NOMO-1 (cell line): ENCODE measurements around the gene DAZAP2.
A peak's percentile ranks its signal among the peaks of the same experiment; 100 is the strongest.
"Not testable (repeated sequence)": the region's sequence is repeated elsewhere in the genome, so short reads cannot be mapped to it uniquely, and the experiment has no call there.

Experiments
- DNase-seq, 2 experiments: peaks; one replicate each; lab custom pipeline; 2025; ENCODE audit not compliant: unreplicated experiment in 2 of 2; lab: John Stamatoyannopoulos, UW

The DAZAP2 gene

DNA sequence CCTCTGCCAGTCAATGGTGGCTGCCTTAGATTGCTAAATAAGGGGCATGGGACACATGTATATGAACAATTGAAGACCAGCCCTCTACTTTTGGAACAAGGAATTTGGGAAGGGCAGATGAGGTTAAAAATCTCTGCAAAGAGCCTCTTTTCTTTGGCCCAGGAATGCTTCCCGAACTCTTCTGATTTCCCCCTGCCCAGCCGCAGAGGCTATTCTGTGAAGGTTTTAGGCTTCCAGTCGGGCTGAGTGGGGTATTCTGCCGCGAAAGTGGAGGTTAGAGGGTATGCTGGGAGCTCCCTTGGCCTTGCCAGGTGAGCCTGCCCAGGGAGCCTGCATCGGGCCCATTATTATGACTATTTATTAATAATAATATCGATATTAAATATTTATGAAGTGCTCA, 22.0 kb upstream of the DAZAP2 start:
- no peak for DNase-seq

GRCh38 chr12:51217133-51217967, 21.3 kb upstream of the DAZAP2 start:
- no peak for DNase-seq

- DNase-seq, result peak; percentile 63 to 83
These were observed 20.5 kb upstream of the DAZAP2 start, which contains the start of gene POU6F1 for GRCh38 chr12:51217968-51218606. POU6F1 (minus strand) TSS chr12:51218062; CDS start chr12:51206836, 11,226 bp downstream.

DNA sequence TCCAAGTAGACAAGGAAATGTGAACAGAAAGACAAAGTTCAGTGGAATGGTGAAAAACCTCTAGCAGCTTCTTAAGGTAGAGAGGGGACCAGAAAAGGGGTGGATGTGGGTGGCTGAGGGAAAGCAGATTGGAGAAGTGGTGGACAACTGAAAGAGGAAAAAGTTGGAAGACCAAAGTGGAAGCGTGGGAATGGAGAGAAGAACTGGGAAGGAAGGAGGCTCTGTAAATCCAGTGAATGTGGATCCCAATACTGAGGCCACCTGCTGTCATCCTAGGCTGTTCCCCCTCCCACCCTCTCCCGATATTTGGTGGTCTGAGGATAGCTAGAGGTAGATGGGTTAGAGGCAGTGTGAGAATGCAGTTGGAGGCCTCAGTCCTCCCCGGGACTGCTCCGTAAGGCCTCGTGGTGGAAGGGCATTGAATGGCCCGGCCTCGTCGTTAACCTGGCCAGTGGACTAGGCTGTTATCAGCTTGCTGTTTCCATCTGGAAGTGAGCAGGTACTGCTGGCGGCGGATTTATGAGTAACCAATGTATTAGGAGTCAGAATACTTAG, 19.9 kb upstream of the DAZAP2 start:
- DNase-seq, result no peak

DNA sequence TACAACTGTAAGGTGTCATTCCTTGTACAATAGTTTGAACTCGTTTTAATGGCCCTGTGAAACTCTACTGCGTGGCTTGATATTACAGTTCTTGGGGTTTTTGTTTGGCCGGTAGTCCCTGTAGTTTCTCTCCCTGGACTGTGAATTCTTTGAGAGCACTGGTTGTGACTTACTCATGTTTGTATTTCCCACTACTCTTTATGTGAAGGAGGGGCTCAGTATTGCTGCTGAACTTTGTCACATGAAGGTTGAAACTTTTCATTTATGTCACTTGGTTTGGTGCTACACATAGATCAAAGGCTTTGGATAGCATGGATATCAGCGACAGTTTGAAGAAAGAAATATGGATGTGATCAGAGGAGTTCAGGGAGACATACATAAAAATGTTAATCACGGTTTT, 19.3 kb upstream of the DAZAP2 start:
- no peak for DNase-seq

DNA sequence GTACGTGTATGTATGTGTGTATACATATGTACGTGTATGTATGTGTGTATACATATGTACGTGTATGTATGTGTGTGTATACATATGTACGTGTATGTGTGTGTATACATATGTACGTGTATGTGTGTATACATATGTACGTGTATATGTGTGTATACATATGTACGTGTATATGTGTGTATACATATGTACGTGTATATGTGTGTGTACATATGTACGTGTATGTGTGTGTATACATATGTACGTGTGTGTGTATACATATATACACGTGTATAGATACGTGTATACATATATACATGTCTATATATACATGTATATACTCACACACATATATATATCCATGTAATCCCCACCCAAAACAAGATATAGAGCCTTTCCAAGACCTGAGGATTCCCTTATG, 18.8 kb upstream of the DAZAP2 start:
- DNase-seq, result not testable (repeated sequence)

DNA sequence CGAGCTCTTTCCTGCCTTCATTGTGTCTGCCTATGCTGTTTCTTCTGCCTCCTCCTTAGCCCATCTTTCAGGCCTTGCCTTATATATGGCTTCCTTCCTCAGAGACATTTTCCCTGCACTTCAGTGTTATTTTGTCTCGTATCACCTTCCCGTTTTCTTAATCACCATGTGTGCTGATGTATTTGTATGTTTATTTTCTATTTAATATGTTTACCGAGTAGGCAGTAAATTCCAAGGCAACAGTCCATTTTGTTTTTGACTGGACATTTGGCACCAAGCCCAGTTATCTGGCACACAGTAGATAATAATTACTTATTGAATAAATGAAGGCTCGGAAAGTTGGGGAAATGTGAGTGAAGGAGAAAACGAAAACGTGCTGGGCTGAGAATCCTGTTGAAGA, 16.2 kb upstream of the DAZAP2 start:
- no peak for DNase-seq

- DNase-seq, result no peak
These were observed 14.0 kb upstream of the DAZAP2 start for GRCh38 chr12:51224625-51225024.

DNA sequence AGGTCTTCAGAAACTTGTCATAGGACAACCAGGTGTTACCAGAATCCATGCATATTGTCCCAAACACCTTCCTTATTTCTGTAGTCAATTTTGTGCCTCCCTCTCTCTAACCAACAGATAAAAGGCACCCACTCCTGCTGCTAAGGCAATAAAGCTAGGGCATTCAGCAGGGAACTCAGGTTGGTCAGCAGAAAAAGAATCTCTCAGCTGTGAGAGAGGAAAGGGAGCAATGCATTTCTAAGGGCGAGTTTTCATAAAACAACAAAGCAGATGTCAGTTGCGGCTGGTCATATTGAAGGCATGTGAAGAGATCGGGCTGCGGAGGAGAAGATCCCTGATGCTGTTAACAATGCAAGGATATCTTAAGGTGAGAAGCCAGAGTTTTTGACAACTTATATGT, 13.4 kb upstream of the DAZAP2 start:
- no peak for DNase-seq

DNA sequence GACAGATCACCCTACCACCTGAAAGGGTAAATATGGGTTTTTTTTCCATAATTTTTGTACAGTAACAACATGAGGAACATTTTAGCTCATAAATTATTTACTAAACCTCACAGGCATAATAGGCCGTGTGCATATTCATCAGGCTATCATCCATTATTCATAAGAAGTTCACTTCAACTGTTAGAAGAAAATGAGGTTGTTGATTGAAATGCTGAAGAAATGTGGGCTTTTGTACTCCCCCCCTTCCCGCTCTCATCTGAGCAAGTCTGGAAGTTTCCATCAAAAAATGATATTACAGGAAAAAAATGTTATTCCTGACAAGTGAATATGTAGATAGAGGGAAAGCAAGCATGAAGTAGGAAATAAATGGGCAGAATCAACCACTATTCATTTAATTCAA, 12.9 kb upstream of the DAZAP2 start:
- no peak for DNase-seq

DNA sequence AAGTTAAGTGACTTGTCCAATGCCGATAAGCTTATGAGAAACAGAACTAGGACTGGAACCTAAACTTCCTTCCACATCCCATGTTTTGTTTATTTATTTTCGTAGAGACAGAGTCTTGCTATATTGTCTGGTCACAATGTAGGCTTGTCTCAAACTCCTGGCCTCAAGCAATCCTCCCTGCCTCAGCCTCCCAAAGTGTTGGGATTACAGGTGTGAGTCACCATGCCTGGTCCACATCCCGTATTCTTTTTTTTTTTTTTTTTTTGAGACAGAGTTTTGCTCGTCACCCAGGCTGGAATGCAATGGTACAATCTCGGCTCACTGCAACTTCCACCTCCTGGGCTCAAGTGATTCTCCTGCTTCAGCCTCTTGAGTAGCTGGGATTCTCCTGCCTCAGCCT, 11.5 kb upstream of the DAZAP2 start:
- not testable (repeated sequence) for DNase-seq

DNA sequence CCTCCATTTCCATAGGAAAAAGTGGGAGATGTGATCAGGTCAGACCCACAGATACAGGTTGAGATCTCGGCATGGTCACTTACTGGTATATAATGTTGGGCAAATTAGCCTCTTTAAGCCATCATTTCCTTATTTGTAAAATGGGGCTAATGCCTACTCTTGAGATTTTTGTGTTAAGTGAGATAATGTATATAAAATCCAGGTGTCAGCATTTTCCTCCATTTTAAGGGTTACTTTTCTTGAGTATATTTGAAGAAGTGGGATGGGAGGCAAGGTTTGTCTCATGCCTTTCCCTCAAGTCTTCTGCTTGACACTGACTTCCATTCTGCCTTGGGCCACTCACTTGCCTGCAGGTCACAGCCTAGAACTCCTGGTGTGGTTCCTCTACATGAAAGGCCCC, 10.7 kb upstream of the DAZAP2 start:
- DNase-seq, result no peak

GRCh38 chr12:51229116-51229809, 9.4 kb upstream of the DAZAP2 start:
- DNase-seq, result no peak

DNA sequence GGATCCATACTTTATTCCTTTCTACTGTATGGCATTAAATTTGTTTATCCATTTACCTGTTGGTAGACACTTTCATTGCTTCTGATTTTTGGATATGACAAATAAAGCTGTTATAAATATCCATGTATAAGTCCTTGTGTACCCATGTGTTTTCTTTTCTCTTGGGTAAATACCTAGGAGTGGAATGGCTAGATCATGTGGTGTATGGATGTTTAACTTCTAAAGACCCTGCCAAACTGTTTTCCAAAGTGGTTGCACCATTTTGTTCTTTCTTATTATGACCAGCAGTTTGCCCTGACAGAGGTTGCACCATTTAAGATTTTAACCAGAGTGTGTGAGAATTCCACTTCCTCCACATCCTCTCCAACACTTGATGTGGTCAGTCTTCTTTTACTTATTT, 6.0 kb upstream of the DAZAP2 start:
- DNase-seq, result no peak

- DNase-seq, result no peak
These were observed 4.1 kb upstream of the DAZAP2 start for GRCh38 chr12:51234530-51234929.

GRCh38 chr12:51238037-51238509, 553 bp upstream of the DAZAP2 start:
- DNase-seq, result no peak

DNA sequence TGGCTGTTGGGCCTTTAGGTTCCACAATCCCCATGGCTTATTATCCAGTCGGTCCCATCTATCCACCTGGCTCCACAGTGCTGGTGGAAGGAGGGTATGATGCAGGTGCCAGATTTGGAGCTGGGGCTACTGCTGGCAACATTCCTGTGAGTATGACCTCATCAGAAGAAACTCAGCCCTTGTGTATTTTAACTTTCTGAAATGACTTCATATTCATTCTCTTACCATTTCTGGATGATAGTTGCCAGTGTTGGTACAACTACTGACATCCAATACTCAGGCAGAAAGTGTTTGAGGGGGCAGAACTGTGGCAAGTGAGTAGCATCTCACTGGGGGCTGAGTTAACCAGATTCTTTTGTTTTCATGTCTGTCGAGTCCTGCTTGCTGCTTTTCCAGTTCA, 2.3 kb downstream of the DAZAP2 start:
- no peak for DNase-seq

DNA sequence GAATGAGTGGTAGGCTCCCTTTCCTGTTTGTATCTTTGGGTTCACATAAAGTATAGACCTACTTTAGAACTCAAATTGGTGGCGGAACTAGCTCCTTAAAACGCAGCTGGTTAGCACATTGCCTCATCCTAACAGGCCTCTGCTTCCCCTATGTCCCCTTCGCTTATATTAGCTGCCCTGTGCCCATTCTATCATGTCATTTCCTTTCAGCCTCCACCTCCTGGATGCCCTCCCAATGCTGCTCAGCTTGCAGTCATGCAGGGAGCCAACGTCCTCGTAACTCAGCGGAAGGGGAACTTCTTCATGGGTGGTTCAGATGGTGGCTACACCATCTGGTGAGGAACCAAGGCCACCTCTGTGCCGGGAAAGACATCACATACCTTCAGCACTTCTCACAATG, 3.5 kb downstream of the DAZAP2 start:
- peak; percentile 89 to 94 for DNase-seq

DNA sequence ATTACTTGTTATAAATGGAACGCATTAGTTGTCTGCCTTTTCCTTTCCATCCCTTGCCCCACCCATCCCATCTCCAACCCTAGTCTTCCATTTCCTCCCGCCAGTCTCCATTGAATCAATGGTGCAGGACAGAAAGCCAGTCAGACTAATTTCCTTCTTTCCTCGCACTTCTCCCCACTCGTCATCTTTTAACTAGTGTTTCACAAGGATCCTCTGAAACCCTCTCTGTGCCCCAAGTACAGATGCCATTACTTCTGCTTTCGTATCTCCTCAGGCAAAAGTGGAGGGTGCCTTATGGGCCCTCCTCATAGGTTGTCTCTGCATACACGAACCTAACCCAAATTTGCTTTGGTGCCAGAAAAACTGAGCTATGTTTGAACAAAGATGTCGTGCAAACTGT, 4.2 kb downstream of the DAZAP2 start:
- peak; percentile 87 to 95 for DNase-seq

DNA sequence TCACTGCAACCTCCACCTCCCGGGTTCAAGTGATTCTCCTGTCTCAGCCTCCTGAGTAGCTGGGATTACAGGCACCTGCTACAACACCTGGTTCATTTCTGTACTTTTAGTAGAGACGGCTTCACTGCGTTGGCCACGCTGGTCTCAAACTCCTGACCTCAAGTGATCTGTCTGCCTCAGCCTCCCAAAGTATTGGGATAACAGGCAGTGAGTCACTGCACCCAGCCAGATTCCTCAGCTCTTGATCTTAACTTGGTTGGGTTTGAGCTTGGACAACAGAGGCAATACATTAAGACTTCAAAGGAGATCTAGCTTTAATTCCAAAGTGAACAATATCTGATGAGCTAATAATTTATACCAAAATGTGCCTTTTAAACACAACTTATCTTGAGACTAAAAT, 5.6 kb downstream of the DAZAP2 start:
- no peak for DNase-seq
